ENCODE measurements around the gene CENPN. TPM values are rescaled to one million over a fixed set of nuclear protein-coding genes. Genes with fewer than 3 reads are reported as not detected.

The CENPN gene
- total and polyA plus RNA-seq, 2 donors: 6.3 to 39.0 TPM

DNA sequence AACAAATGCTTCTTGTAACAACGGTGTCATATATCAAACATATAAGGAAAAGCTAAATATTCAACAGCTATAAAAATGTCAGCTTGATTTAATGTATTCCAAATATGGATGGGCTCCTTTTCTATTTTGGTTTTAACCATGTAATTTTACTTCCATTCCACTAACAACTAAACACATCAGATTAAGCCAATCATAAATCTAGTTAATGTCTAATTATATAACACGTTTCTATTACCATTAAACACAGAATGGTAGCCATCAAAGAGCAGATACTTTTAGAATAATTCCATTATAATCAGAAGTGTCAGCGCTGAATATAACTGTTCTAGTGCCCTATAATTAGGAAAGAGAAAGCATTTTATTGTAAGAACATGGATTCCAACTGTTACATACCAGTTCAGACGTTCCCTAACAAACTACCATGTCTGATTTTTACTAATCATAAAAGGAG, 10.3 kb upstream of the CENPN start:
- DNase-seq (ENCODE audit: low read depth in 6 of 9, low spot score in 9 of 9): no peak
- no peak overlapping the region for H3K27ac ChIP-seq (ENCODE audit: low read depth in 1 of 2, low read length in 1 of 2)
- H3K27me3 ChIP-seq (ENCODE audit: control insufficient read depth in 2 of 2, insufficient read depth in 1 of 2, low read length in 1 of 2): no peaks in the 10 kb centered on the region
- no peaks in the 10 kb centered on the region for H3K4me1 ChIP-seq (ENCODE audit: control insufficient read depth in 2 of 2, insufficient read depth in 2 of 2, low read length in 2 of 2)
- H3K36me3 ChIP-seq (ENCODE audit: control insufficient read depth in 2 of 2, insufficient read depth in 2 of 2, low read length in 1 of 2): no peaks in the 10 kb centered on the region
- H3K4me3 ChIP-seq (ENCODE audit: low read length in 2 of 2): peak overlapping the region in 1 of 2 donors; percentile 37
- 44% methylated on average over 4 of the region's 4 CpGs for WGBS
- no peaks in the 10 kb centered on the region for H3K9me3 ChIP-seq (ENCODE audit: control insufficient read depth in 2 of 2, insufficient read depth in 1 of 2, low read length in 1 of 2)

DNA sequence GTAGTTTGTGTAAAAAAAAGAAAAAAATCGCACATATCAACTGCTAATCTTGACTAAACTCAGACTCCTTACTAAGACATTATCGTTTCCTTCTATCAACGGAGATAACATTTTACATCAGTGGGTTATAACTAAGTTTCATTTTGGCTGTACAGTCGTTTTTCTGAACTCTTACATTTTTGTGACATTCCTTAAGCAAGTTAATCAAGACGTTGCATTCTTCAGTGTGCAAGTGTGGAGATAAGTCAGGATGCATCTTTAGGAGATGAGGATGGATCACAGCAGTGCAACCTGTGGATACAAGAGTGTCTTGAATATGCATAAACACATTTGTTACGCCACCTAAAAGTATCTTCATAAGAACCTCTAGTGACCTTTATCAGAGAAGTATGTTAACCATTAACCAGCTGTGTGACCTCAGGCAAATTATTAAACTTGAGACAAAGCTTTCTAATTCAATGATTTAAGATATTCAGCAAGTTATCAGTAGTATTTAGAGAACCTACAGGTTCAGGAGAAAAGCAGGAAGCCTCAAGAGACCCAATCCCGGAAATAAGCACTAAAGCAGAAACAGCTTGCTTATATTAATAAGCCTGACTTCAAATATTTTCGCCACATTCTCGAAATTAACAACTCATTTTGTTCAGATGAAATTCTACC, 9.7 kb upstream of the CENPN start:
- Histone ChIP-seq H3K4me3 (ENCODE audit: low read length in 2 of 2) (peak overlapping the region in 1 of 2 donors; percentile 37), H3K36me3 (ENCODE audit: control insufficient read depth in 2 of 2, insufficient read depth in 2 of 2, low read length in 1 of 2) (no peaks in the 10 kb centered on the region), H3K4me1 (ENCODE audit: control insufficient read depth in 2 of 2, insufficient read depth in 2 of 2, low read length in 2 of 2) (no peaks in the 10 kb centered on the region), H3K9me3 (ENCODE audit: control insufficient read depth in 2 of 2, insufficient read depth in 1 of 2, low read length in 1 of 2) (no peaks in the 10 kb centered on the region), H3K27ac (ENCODE audit: low read depth in 1 of 2, low read length in 1 of 2) (peak overlapping the region in 1 of 2 donors; percentile 7), H3K27me3 (ENCODE audit: control insufficient read depth in 2 of 2, insufficient read depth in 1 of 2, low read length in 1 of 2) (no peaks in the 10 kb centered on the region)
- 21% methylated on average over 9 of the region's 9 CpGs for WGBS
- DNase-seq (ENCODE audit: low read depth in 6 of 9, low spot score in 9 of 9): peak in 1 of 9 donors; percentile 10

DNA sequence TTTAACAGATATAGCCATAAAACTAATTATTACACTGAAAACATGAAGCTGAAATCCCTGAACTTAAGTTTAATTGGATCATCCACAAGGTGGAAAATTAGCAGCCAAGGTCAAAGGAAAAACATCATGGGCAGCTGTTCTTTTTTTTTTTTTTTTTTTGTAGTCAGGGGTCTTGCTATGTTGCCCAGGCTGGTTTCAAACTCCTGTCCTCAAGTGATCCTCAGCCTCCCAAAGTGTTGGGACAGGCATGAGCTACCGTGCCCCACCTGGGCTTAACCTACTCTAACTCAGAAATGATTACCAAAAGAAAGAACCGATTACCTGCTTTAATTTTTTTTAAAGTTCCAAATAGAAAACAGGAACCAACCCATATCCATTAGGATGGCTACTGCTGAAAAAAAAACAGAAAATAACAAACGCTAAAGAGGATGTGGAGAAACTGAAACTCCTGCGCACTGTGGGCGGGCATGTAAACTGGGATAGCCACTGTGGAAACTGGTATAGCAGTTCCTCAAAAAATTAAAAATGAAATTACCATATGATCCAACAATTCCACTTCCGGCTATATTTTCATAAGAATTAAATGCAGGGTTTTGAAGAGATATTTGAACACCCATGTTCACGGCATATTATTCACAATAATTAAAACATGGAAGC, 8.9 kb upstream of the CENPN start:
- no peak overlapping the region for H3K4me3 ChIP-seq (ENCODE audit: low read length in 2 of 2)

DNA sequence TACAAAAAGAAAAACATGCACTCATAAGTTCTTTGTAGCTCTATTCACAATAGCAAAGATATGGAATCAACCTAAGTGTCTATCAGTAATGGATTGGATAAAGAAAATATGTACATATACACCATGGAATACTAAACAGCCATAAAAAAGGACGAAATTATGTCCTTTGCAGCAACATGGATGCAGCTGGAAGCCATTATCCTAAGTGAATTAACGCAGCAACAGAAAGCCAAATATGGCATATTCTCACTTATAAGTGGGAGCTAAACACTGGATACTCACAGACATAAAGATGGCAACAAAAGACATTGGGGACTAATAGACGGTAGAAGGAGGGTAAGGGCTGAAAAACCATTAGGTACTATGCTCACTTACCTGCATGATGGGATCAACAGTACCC, 6.1 kb upstream of the CENPN start:
- Histone ChIP-seq H3K4me3 (ENCODE audit: low read length in 2 of 2) (no peak overlapping the region), H3K4me1 (ENCODE audit: control insufficient read depth in 2 of 2, insufficient read depth in 2 of 2, low read length in 2 of 2) (peaks cover 17 to 18% of the 10 kb centered on the region in 2 donors), H3K27me3 (ENCODE audit: control insufficient read depth in 2 of 2, insufficient read depth in 1 of 2, low read length in 1 of 2) (no peaks in the 10 kb centered on the region), H3K27ac (ENCODE audit: low read depth in 1 of 2, low read length in 1 of 2) (no peak overlapping the region), H3K9me3 (ENCODE audit: control insufficient read depth in 2 of 2, insufficient read depth in 1 of 2, low read length in 1 of 2) (no peaks in the 10 kb centered on the region), H3K36me3 (ENCODE audit: control insufficient read depth in 2 of 2, insufficient read depth in 2 of 2, low read length in 1 of 2) (no peaks in the 10 kb centered on the region)
- DNase-seq (ENCODE audit: low read depth in 6 of 9, low spot score in 9 of 9): no peak
- 98% methylated on average over 3 of the region's 3 CpGs for WGBS

More for the DNA sequence above, 8.9 kb upstream of the CENPN start:
- 96% methylated on average over 7 of the region's 7 CpGs for WGBS
- Histone ChIP-seq H3K27ac (ENCODE audit: low read depth in 1 of 2, low read length in 1 of 2) (no peak overlapping the region), H3K4me1 (ENCODE audit: control insufficient read depth in 2 of 2, insufficient read depth in 2 of 2, low read length in 2 of 2) (no peaks in the 10 kb centered on the region), H3K9me3 (ENCODE audit: control insufficient read depth in 2 of 2, insufficient read depth in 1 of 2, low read length in 1 of 2) (no peaks in the 10 kb centered on the region), H3K27me3 (ENCODE audit: control insufficient read depth in 2 of 2, insufficient read depth in 1 of 2, low read length in 1 of 2) (no peaks in the 10 kb centered on the region), H3K36me3 (ENCODE audit: control insufficient read depth in 2 of 2, insufficient read depth in 2 of 2, low read length in 1 of 2) (no peaks in the 10 kb centered on the region)
- DNase-seq (ENCODE audit: low read depth in 6 of 9, low spot score in 9 of 9): no peak

DNA sequence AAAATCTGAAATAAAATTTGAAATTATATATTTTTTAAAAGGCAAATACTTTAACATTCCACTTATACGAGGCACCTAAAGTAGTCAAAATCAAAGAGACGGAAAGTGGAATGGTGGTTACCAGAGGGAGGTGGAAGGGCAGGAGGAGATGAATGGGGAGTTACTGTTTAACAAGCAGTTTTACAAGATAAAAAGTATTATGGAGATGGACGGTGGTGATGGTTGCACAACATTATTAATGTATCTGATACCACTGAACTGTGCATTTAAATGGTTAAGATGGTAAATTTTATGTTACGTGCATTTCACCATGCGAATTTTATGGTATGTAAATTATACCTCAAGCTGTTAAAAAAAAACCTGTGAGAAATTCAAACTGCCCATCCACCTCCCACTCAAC, 5.7 kb upstream of the CENPN start:
- Histone ChIP-seq H3K27ac (ENCODE audit: low read depth in 1 of 2, low read length in 1 of 2) (no peak overlapping the region), H3K4me1 (ENCODE audit: control insufficient read depth in 2 of 2, insufficient read depth in 2 of 2, low read length in 2 of 2) (peaks cover 17 to 18% of the 10 kb centered on the region in 2 donors)
- WGBS: 95% methylated on average over 5 of the region's 5 CpGs

DNA sequence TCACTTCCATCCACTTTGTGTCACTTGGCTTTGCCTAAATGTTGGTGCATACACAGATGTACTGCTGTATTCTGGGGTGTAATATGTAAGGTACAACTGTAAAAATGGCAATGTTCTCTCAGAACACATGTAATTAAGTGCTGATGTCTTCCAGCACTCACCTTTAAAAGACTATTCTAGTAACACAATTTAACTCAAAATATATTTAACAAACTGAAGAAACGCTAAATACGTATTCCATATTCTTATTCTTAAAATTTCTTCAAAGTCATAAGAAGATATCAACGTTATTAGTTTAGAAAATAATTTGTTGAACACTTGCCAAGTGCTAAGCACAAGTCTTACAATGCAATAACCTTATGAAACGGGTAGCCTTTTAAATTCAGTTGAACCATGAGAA, 4.0 kb upstream of the CENPN start:
- DNase-seq (ENCODE audit: low read depth in 6 of 9, low spot score in 9 of 9): no peak
- Histone ChIP-seq H3K36me3 (ENCODE audit: control insufficient read depth in 2 of 2, insufficient read depth in 2 of 2, low read length in 1 of 2) (no peaks in the 10 kb centered on the region), H3K4me3 (ENCODE audit: low read length in 2 of 2) (no peak overlapping the region), H3K27me3 (ENCODE audit: control insufficient read depth in 2 of 2, insufficient read depth in 1 of 2, low read length in 1 of 2) (no peaks in the 10 kb centered on the region), H3K27ac (ENCODE audit: low read depth in 1 of 2, low read length in 1 of 2) (no peak overlapping the region), H3K4me1 (ENCODE audit: control insufficient read depth in 2 of 2, insufficient read depth in 2 of 2, low read length in 2 of 2) (peaks cover 20% of the 10 kb centered on the region in 2 donors), H3K9me3 (ENCODE audit: control insufficient read depth in 2 of 2, insufficient read depth in 1 of 2, low read length in 1 of 2) (no peaks in the 10 kb centered on the region)
- WGBS: 93% methylated on average over 4 of the region's 4 CpGs

More for the DNA sequence above, 5.7 kb upstream of the CENPN start:
- Histone ChIP-seq H3K9me3 (ENCODE audit: control insufficient read depth in 2 of 2, insufficient read depth in 1 of 2, low read length in 1 of 2) (no peaks in the 10 kb centered on the region), H3K4me3 (ENCODE audit: low read length in 2 of 2) (no peak overlapping the region), H3K27me3 (ENCODE audit: control insufficient read depth in 2 of 2, insufficient read depth in 1 of 2, low read length in 1 of 2) (no peaks in the 10 kb centered on the region), H3K36me3 (ENCODE audit: control insufficient read depth in 2 of 2, insufficient read depth in 2 of 2, low read length in 1 of 2) (no peaks in the 10 kb centered on the region)
- no peak for DNase-seq (ENCODE audit: low read depth in 6 of 9, low spot score in 9 of 9)

DNA sequence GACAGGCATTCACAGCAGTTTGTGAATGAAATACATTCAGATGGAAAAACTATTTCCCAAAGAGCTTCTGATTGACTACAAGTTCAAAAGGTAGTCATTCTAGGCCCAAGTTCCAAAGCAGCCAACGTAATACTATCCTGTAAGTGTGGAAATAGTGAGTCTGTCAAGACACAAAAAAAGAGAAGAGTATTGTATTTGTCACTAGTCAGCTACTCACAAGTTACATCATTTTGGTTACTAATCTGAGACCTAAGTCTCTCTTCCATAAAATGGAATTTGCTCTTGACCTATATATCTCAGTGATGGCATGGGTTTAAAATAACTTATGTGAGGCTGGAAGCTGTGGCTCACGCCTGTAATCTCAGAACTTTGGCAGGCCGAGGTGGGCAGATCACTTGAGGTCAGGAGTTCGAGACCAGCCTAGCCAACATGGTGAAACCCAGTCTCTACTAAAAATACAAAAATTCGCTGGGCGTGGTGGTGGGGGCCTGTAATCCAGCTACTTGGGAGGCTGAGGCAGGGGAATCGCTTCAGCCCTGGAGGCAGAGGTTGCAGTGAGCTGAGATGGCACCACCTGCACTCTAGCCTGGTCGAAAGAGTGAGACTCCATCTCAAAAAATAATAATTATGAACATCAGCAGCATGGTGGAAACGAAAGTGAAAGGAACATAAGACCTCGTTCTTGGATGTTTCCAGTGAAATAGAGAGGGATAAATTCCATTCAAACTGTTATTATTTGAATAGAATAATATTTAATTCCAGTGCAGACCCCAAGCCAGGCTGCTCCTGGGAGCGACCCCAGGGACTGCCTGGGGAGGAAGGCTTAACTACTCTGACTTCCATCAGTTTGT, 3.2 kb upstream of the CENPN start:
- Histone ChIP-seq H3K27ac (ENCODE audit: low read depth in 1 of 2, low read length in 1 of 2) (peak overlapping the region in 1 of 2 donors; percentile 15), H3K4me1 (ENCODE audit: control insufficient read depth in 2 of 2, insufficient read depth in 2 of 2, low read length in 2 of 2) (peaks cover 20 to 25% of the 10 kb centered on the region in 2 donors), H3K4me3 (ENCODE audit: low read length in 2 of 2) (peak overlapping the region in 1 of 2 donors; percentile 4), H3K36me3 (ENCODE audit: control insufficient read depth in 2 of 2, insufficient read depth in 2 of 2, low read length in 1 of 2) (no peaks in the 10 kb centered on the region), H3K27me3 (ENCODE audit: control insufficient read depth in 2 of 2, insufficient read depth in 1 of 2, low read length in 1 of 2) (no peaks in the 10 kb centered on the region), H3K9me3 (ENCODE audit: control insufficient read depth in 2 of 2, insufficient read depth in 1 of 2, low read length in 1 of 2) (no peaks in the 10 kb centered on the region)
- WGBS: 72% methylated on average over 11 of the region's 11 CpGs
- DNase-seq (ENCODE audit: low read depth in 6 of 9, low spot score in 9 of 9): peak in 1 of 9 donors; percentile 28

DNA sequence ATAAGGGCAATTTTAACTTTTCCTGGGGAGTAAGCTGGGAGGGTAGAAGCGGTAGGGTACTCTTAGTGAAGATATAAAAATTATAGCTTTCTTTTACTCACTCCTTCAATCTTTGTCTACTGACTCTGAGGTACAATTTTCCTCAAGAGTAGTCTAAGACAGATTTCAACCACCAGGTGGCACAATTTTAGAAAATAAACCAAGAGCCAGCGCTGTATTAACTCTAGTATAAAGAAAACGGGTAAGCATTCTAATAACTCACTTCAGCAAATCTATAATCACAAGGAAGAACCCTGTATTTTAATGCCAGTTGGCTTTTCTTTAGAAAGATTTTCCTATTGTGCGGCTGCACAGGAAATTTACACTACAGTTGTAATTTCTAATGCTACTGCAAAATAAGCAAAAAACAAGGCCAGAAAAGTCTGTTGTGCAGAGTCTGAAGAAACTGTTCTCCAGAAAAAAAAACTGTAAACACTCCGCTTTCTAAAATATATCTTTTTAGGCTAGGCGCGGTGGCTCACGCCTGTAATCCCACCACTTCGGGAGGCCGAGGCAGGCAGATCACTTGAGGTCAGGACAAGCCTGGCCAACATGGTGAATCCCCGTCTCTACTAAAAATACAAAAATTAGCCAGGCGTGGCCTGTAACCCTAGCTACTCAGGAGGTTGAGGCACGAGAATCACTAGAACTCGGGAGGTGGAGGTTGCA, 2.2 kb upstream of the CENPN start:
- Histone ChIP-seq H3K9me3 (ENCODE audit: control insufficient read depth in 2 of 2, insufficient read depth in 1 of 2, low read length in 1 of 2) (no peaks in the 10 kb centered on the region), H3K27me3 (ENCODE audit: control insufficient read depth in 2 of 2, insufficient read depth in 1 of 2, low read length in 1 of 2) (no peaks in the 10 kb centered on the region), H3K4me1 (ENCODE audit: control insufficient read depth in 2 of 2, insufficient read depth in 2 of 2, low read length in 2 of 2) (peaks cover 20 to 25% of the 10 kb centered on the region in 2 donors), H3K4me3 (ENCODE audit: low read length in 2 of 2) (peak overlapping the region; percentile 4 to 81), H3K36me3 (ENCODE audit: control insufficient read depth in 2 of 2, insufficient read depth in 2 of 2, low read length in 1 of 2) (no peaks in the 10 kb centered on the region), H3K27ac (ENCODE audit: low read depth in 1 of 2, low read length in 1 of 2) (peak overlapping the region in 1 of 2 donors; percentile 15)
- peak in 8 of 9 donors; percentile 8 to 88 (median 58) for DNase-seq (ENCODE audit: low read depth in 6 of 9, low spot score in 9 of 9)
- 66% methylated on average over 14 of the region's 14 CpGs for WGBS
